GM23248 (cell line): ENCODE measurements around the gene BFSP1. TPM values are rescaled to one million over a fixed set of nuclear protein-coding genes. Genes with fewer than 3 reads are reported as not detected.
A peak's percentile ranks its signal among the peaks of the same experiment; 100 is the strongest.

ENCODE experiments used
- DNase-seq: peaks from one replicate; pipeline ENCODE4 v3.0.0-alpha.2; 2015
- H2AFZ ChIP-seq: fragments of 200-600 bp; sonication (generic); 2 replicates; pipeline ENCODE4 v1.6.1; 2016; ENCODE audit warnings: antibody characterized with exemption
- H3F3A ChIP-seq: fragments of 200-600 bp; sonication (generic); 2 replicates; pipeline ENCODE4 v1.6.1; 2016; ENCODE audit warnings: mild to moderate bottlenecking, antibody characterized with exemption, mixed run types; ENCODE audit not compliant: insufficient read depth
- H3K27ac ChIP-seq: fragments of 200-600 bp; sonication (generic); 2 replicates; pipeline ENCODE4 v1.5.1; 2016; ENCODE audit warnings: mild to moderate bottlenecking
- H3K27me3 ChIP-seq: fragments of 200-600 bp; sonication (generic); replicated peaks from 2 replicates; pipeline ENCODE4 v1.6.1; 2016; ENCODE audit warnings: mild to moderate bottlenecking; ENCODE audit not compliant: insufficient read depth
- H3K36me3 ChIP-seq: fragments of 200-600 bp; sonication (generic); 2 replicates; pipeline ENCODE4 v1.6.1; 2016; ENCODE audit warnings: low read depth, mild to moderate bottlenecking
- H3K4me1 ChIP-seq: fragments of 200-600 bp; sonication (generic); 2 replicates; pipeline ENCODE4 v1.6.1; 2016; ENCODE audit warnings: mild to moderate bottlenecking; ENCODE audit not compliant: insufficient read depth
- H3K4me2 ChIP-seq: fragments of 200-600 bp; sonication (generic); one replicate; pipeline ENCODE4 v1.6.1; 2016; ENCODE audit warnings: mild to moderate bottlenecking; ENCODE audit not compliant: unreplicated experiment
- H3K4me3 ChIP-seq: fragments of 200-600 bp; sonication (generic); 2 replicates; pipeline ENCODE4 v1.5.1; 2016; ENCODE audit warnings: mild to moderate bottlenecking
- H3K79me2 ChIP-seq: fragments of 200-600 bp; sonication (generic); 2 replicates; pipeline ENCODE4 v1.6.1; 2016; ENCODE audit warnings: mild to moderate bottlenecking; ENCODE audit not compliant: insufficient read depth
- H3K9ac ChIP-seq: fragments of 200-600 bp; sonication (generic); 2 replicates; pipeline ENCODE4 v1.6.1; 2016; ENCODE audit warnings: mild to moderate bottlenecking
- H3K9me2 ChIP-seq: fragments of 200-600 bp; sonication (generic); 2 replicates; pipeline ENCODE4 v1.6.1; 2016; ENCODE audit warnings: mixed run types, mild to moderate bottlenecking, moderate library complexity; ENCODE audit not compliant: insufficient read depth
- H3K9me3 ChIP-seq: fragments of 200-600 bp; sonication (generic); one replicate; pipeline ENCODE4 v1.6.1; 2017; ENCODE audit warnings: low read depth
- H4K20me1 ChIP-seq: fragments of 200-600 bp; sonication (generic); 2 replicates; pipeline ENCODE4 v1.6.0; 2016; ENCODE audit not compliant: insufficient read depth
- EZH2 ChIP-seq: fragments of 200-600 bp; sonication (generic); IDR thresholded peaks from 2 replicates; pipeline ENCODE4 v1.6.1; 2018; ENCODE audit warnings: antibody characterized with exemption, mild to moderate bottlenecking; ENCODE audit not compliant: insufficient read depth, poor library complexity, severe bottlenecking
- EZH2phosphoT487 ChIP-seq: fragments of 200-600 bp; sonication (generic); IDR thresholded peaks from 2 replicates; pipeline ENCODE4 v1.6.1; 2018; ENCODE audit warnings: antibody characterized with exemption, moderate library complexity, mild to moderate bottlenecking, low read depth; ENCODE audit not compliant: insufficient read depth
- WGBS, 2 experiments: methylation state at CpG; one replicate each; pipeline ENCODE4 v1.1.6; 2015 to 2017; ENCODE audit warnings: low lambda C conversion rate in 2 of 2, low coverage in 1 of 2; ENCODE audit errors: missing lambda C conversion rate in 2 of 2; 5-methylcytosine and 5-hydroxymethylcytosine counted together
- in situ Hi-C: fragments of 300-500 bp; cut with MboI; formaldehyde crosslinking; loops from 2 replicates; pipeline ENCODE4 v1.15.0; 2020
- polyA plus RNA-seq: library from polyadenylated mRNA; unstranded; fragments of >200 nt; fragmentation: Nextera tagmentation; extraction: Ambion mirVana; gene quantifications from 2 replicates; pipeline ENCODE4 v1.2.1, GENCODE V29; 2016
- total RNA-seq: library from RNA; depleted of rRNA; stranded (reverse); fragments of >200 nt; shearing (Covaris generic); gene quantifications from 2 replicates; pipeline ENCODE4 v1.2.3, GENCODE V29; 2014

The BFSP1 gene
- total and polyA plus RNA-seq, 2 experiments from 2014 or later = 0.28 to 0.32 TPM

GRCh38 chr20:17525132-17525531 lies 6.0 kb downstream of the BFSP1 start:
- no peaks in the 10 kb centered on the region for H3K9me2 ChIP-seq
- no peaks in the 10 kb centered on the region for H3K79me2 ChIP-seq
- TF ChIP-seq EZH2 = no peak
- H3F3A ChIP-seq = no peaks in the 10 kb centered on the region
- H3K4me2 ChIP-seq = no peak overlapping the region
- no peak for DNase-seq
- 84% methylated on average over 5 of the region's 5 CpGs for WGBS, 2 experiments
- H3K36me3 ChIP-seq = no peaks in the 10 kb centered on the region
- H3K27me3 ChIP-seq = no peaks in the 10 kb centered on the region; the same call in 1 of the 2 replicates
- H3K4me3 ChIP-seq = no peak overlapping the region
- H3K9ac ChIP-seq = no peak overlapping the region
- in situ Hi-C loops = no loop called here
- no peak overlapping the region for H3K27ac ChIP-seq
- no peak overlapping the region for H2AFZ ChIP-seq
- H4K20me1 ChIP-seq = no peaks in the 10 kb centered on the region
- H3K9me3 ChIP-seq = no peaks in the 10 kb centered on the region
- no peaks in the 10 kb centered on the region for H3K4me1 ChIP-seq

GRCh38 chr20:17524560-17524959 lies 6.6 kb downstream of the BFSP1 start:
- in situ Hi-C loops = loop anchor here (25.0 kb wide), 1 partner anchor 763 kb away; the partner anchor contains the start of gene ZNF133
- H3K9me3 ChIP-seq = no peaks in the 10 kb centered on the region
- H3K27me3 ChIP-seq = no peaks in the 10 kb centered on the region; the same call in 1 of the 2 replicates
- no peak overlapping the region for H3K4me3 ChIP-seq
- 84% methylated on average over 8 of the region's 8 CpGs for WGBS, 2 experiments
- H3F3A ChIP-seq = no peaks in the 10 kb centered on the region
- no peaks in the 10 kb centered on the region for H3K36me3 ChIP-seq
- DNase-seq = no peak
- H3K4me2 ChIP-seq = no peak overlapping the region
- no peaks in the 10 kb centered on the region for H3K79me2 ChIP-seq
- no peak overlapping the region for H3K9ac ChIP-seq
- H3K4me1 ChIP-seq = no peaks in the 10 kb centered on the region
- no peaks in the 10 kb centered on the region for H4K20me1 ChIP-seq
- no peaks in the 10 kb centered on the region for H3K9me2 ChIP-seq
- no peak overlapping the region for H2AFZ ChIP-seq
- TF ChIP-seq EZH2 (no peak), EZH2phosphoT487 (no peak)
- no peak overlapping the region for H3K27ac ChIP-seq

GRCh38 chr20:17523326-17523725 lies 7.9 kb downstream of the BFSP1 start:
- no peaks in the 10 kb centered on the region for H3K9me3 ChIP-seq
- no peaks in the 10 kb centered on the region for H3K4me1 ChIP-seq
- H3K27me3 ChIP-seq = no peaks in the 10 kb centered on the region; the same call in 1 of the 2 replicates
- no peaks in the 10 kb centered on the region for H3K9me2 ChIP-seq
- TF ChIP-seq EZH2phosphoT487 (no peak), EZH2 (no peak)
- no peaks in the 10 kb centered on the region for H3F3A ChIP-seq
- 41 to 48% methylated on average over 5 of the region's 5 CpGs for whole genome bisulfite sequencing, 2 experiments
- H3K79me2 ChIP-seq = no peaks in the 10 kb centered on the region
- H3K4me2 ChIP-seq = no peak overlapping the region
- H3K4me3 ChIP-seq = no peak overlapping the region
- no peak overlapping the region for H3K9ac ChIP-seq
- H3K27ac ChIP-seq = no peak overlapping the region
- no peaks in the 10 kb centered on the region for H4K20me1 ChIP-seq
- in situ Hi-C loops = loop anchor here (25.0 kb wide), 1 partner anchor 764 kb away; the partner anchor contains the start of gene ZNF133
- H3K36me3 ChIP-seq = no peaks in the 10 kb centered on the region
- DNase-seq = no peak
- H2AFZ ChIP-seq = no peak overlapping the region

GRCh38 chr20:17522528-17522927 lies 8.7 kb downstream of the BFSP1 start:
- Histone ChIP-seq H3K27me3 (no peaks in the 10 kb centered on the region; the same call in 1 of the 2 replicates), H2AFZ (no peak overlapping the region), H3K4me2 (no peak overlapping the region), H3K36me3 (no peaks in the 10 kb centered on the region), H4K20me1 (no peaks in the 10 kb centered on the region), H3K4me1 (no peaks in the 10 kb centered on the region), H3K4me3 (no peak overlapping the region), H3K79me2 (no peaks in the 10 kb centered on the region), H3F3A (no peaks in the 10 kb centered on the region), H3K27ac (no peak overlapping the region), H3K9me3 (no peaks in the 10 kb centered on the region), H3K9ac (no peak overlapping the region), H3K9me2 (no peaks in the 10 kb centered on the region)
- DNase-seq = no peak
- 66% methylated on average over 3 of the region's 3 CpGs for WGBS, 2 experiments
- in situ Hi-C loops = loop anchor here (25.0 kb wide), 1 partner anchor 765 kb away; the partner anchor contains the start of gene ZNF133
- TF ChIP-seq EZH2phosphoT487 (no peak), EZH2 (no peak)

- H3K27me3 ChIP-seq = no peaks in the 10 kb centered on the region; the same call in 1 of the 2 replicates
- TF ChIP-seq EZH2phosphoT487 (no peak), EZH2 (no peak)
- H3K9me3 ChIP-seq = no peaks in the 10 kb centered on the region
- no peak overlapping the region for H3K9ac ChIP-seq
- no peak overlapping the region for H3K27ac ChIP-seq
- H3K36me3 ChIP-seq = no peaks in the 10 kb centered on the region
- no peaks in the 10 kb centered on the region for H3F3A ChIP-seq
- no peaks in the 10 kb centered on the region for H3K4me1 ChIP-seq
- H3K4me3 ChIP-seq = no peak overlapping the region
- no peak overlapping the region for H3K4me2 ChIP-seq
- H3K9me2 ChIP-seq = no peaks in the 10 kb centered on the region
- no peak for DNase-seq
- no peaks in the 10 kb centered on the region for H3K79me2 ChIP-seq
- no peaks in the 10 kb centered on the region for H4K20me1 ChIP-seq
- H2AFZ ChIP-seq = peak overlapping the region; percentile 39
- in situ Hi-C loops = loop anchor here (25.0 kb wide), 1 partner anchor 767 kb away; the partner anchor contains the start of gene ZNF133
- 41 to 46% methylated on average over 3 of the region's 3 CpGs for WGBS, 2 experiments
Observed at GRCh38 chr20:17520583-17520982, 10.6 kb downstream of the BFSP1 start.
